SK-N-MC (cell line): ENCODE results near the gene APOB.

Source experiments
- DNase-seq: peaks from one replicate; pipeline ENCODE4 v3.0.0-alpha.2; 2011; ENCODE audit warnings: low read depth, low spot score
- H3K27ac ChIP-seq: fragments of 200-600 bp; sonication (generic); 2 replicates; pipeline ENCODE4 v1.5.1; 2016; ENCODE audit warnings: mixed run types
- H3K36me3 ChIP-seq: fragments of 200-600 bp; sonication (generic); 2 replicates; pipeline ENCODE4 v1.6.1; 2017; ENCODE audit warnings: antibody characterized with exemption, low read length, mixed read lengths; ENCODE audit not compliant: insufficient read depth
- H3K4me3 ChIP-seq: fragments of 200-600 bp; sonication (generic); 2 replicates; pipeline ENCODE4 v1.5.1; 2016
- H3K9ac ChIP-seq: fragments of 200-600 bp; sonication (generic); 2 replicates; pipeline ENCODE4 v1.8.0; 2017; ENCODE audit warnings: mixed run types, mixed read lengths; ENCODE audit not compliant: insufficient read length
- H3K9me3 ChIP-seq: fragments of 200-600 bp; sonication (generic); 2 replicates; pipeline ENCODE4 v1.6.1; 2017; ENCODE audit warnings: low read depth, mild to moderate bottlenecking, antibody characterized with exemption, low read length, moderate library complexity, mixed read lengths
- EZH2 ChIP-seq: fragments of 200-600 bp; sonication (generic); IDR thresholded peaks from one replicate; pipeline ENCODE4 v1.6.1; 2017; ENCODE audit warnings: antibody characterized with exemption
- FOXP2 ChIP-seq: optimal IDR thresholded peaks from 2 replicates; pipeline ENCODE3; 2011; ENCODE audit warnings: mild to moderate bottlenecking, moderate library complexity; ENCODE audit not compliant: insufficient read depth; ENCODE audit errors: extremely low read length, control extremely low read depth
- POLR2AphosphoS5 ChIP-seq: IDR thresholded peaks from 2 replicates; pipeline ENCODE4 v1.6.1; 2012; ENCODE audit warnings: mild to moderate bottlenecking, low read depth, low read length, borderline replicate concordance

APOB gene

GRCh38 chr2:21019000-21019677 lies 24.7 kb downstream of the APOB start:
- Histone ChIP-seq H3K36me3 (no peaks in the 10 kb centered on the region), H3K9ac (no peak overlapping the region), H3K4me3 (no peak overlapping the region), H3K27ac (no peak overlapping the region), H3K9me3 (no peaks in the 10 kb centered on the region)
- DNase-seq, result no peak
- TF ChIP-seq EZH2 (no peak), POLR2AphosphoS5 (no peak), FOXP2 (no peak)

- Histone ChIP-seq H3K9me3 (no peaks in the 10 kb centered on the region), H3K27ac (no peak overlapping the region), H3K9ac (no peak overlapping the region), H3K4me3 (no peak overlapping the region), H3K36me3 (no peaks in the 10 kb centered on the region)
- DNase-seq, result no peak
- no peak for TF ChIP-seq FOXP2
These were observed 25.6 kb downstream of the APOB start for GRCh38 chr2:21018290-21018689.

GRCh38 chr2:21017748-21018276 lies 26.1 kb downstream of the APOB start:
- H3K27ac ChIP-seq, result no peak overlapping the region
- no peaks in the 10 kb centered on the region for H3K9me3 ChIP-seq
- H3K36me3 ChIP-seq, result no peaks in the 10 kb centered on the region
- no peak for DNase-seq
- H3K9ac ChIP-seq, result no peak overlapping the region
- TF ChIP-seq POLR2AphosphoS5 (no peak), EZH2 (no peak), FOXP2 (no peak)
- no peak overlapping the region for H3K4me3 ChIP-seq

- H3K36me3 ChIP-seq, result no peaks in the 10 kb centered on the region
- TF ChIP-seq POLR2AphosphoS5 (no peak), FOXP2 (no peak), EZH2 (no peak)
- H3K9ac ChIP-seq, result no peak overlapping the region
- H3K4me3 ChIP-seq, result no peak overlapping the region
- no peak overlapping the region for H3K27ac ChIP-seq
- no peak for DNase-seq
- no peaks in the 10 kb centered on the region for H3K9me3 ChIP-seq
These were observed 28.6 kb downstream of the APOB start for GRCh38 chr2:21015281-21015645.

DNA sequence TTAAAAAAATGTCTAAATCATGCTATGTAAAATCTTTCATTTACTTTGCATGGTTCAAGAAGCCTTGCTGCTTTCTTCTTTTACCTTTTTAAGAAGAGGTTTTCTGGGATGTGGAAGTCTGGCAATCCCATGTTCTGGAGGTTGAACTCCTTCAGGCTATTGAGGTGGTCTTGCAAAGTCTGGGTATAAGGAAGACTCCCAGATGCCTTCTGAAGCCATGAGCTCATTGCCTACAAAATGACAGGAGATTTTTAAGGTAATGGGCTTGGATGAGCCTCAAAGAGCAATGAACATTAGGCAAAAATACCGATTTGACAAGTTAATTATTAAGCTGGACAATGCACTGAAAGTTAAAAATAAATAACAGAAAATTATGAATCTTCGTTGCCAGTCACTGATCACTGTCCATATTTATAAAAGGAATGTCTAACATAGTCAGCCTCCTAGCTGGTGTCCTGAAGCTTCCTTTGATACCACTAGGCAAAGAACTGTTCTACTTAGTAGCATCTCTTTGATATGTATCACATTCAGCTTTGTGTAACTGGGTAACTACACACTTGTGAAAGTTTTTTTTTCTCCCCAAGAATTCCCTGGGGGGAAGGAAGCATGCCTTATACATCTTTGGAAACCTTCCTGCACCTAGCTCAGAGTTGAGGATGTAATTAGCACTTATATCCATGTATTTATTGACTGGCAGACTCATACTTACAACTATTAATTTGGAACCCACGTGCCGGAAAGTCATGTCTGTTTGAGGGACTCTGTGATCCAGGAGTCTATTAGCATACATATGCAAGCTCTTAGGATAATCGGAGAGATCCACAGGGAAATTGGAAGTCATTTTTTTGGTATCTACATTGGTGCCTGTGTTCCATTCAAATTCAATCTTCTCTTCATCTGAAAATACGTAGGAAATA lies 29.3 kb downstream of the APOB start:
- TF ChIP-seq EZH2 (no peak), POLR2AphosphoS5 (no peak), FOXP2 (no peak)
- no peak overlapping the region for H3K27ac ChIP-seq
- no peak for DNase-seq

DNA sequence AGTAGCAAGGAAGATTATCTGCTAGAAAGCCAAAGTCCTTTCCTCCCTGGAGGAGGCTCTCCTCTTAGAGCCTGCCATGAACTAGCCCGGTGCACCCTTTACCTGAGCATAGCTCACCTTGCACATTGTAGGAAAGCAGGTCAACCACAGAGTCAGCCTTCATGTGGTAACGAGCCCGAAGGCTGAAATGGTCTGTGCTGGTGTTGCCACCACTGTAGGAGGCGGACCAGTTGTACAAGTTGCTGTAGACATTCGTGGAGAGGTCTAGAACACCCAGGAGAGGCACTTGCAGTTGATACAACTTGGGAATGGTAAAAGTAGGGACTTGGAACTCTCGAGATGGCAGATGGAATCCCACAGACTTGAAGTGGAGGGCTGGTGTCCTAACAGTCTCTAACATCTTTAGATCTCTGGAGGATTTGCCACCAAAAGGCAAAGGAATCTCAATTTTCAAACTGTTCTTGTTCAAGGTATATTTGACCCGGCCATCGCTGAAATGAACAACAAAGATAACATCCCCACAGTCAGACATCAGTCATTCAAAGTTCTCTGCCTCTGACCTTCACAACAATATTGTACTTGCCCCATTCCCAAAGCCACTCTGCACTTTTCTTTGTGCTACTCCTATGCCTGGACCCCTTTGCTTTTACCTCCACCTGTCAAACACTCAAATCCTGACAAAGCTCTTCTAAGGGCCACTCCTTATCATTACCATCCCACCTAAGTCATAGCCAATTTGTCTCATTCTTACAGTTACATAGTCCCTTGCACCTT lies 30.6 kb downstream of the APOB start:
- no peaks in the 10 kb centered on the region for H3K9me3 ChIP-seq
- DNase-seq, result no peak
- H3K4me3 ChIP-seq, result no peak overlapping the region
- H3K36me3 ChIP-seq, result no peaks in the 10 kb centered on the region
- H3K27ac ChIP-seq, result no peak overlapping the region
- no peak overlapping the region for H3K9ac ChIP-seq
- TF ChIP-seq EZH2, result no peak
- no peak for TF ChIP-seq POLR2AphosphoS5
- no peak for TF ChIP-seq FOXP2

More for the DNA sequence above, 29.3 kb downstream of the APOB start:
- Histone ChIP-seq H3K36me3 (no peaks in the 10 kb centered on the region), H3K9ac (no peak overlapping the region), H3K4me3 (no peak overlapping the region), H3K9me3 (no peaks in the 10 kb centered on the region)

DNA sequence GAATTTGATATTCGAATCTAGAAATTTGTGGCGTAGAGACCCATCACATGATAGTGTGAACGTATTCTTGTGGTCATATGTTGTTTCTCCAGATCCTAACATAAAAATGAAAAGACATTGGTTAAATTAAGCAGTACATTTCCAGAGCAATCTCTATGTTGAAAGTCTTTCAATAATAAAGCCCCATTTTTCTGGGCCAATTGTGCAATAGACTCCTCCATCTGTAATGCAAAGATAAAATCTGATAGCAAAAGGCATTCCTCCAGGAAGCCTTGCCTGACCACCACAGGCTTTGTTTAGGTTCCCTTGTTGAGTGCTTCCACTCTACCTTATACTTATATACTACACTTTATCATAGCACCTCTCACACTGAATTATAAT lies 31.3 kb downstream of the APOB start:
- DNase-seq, result no peak
- TF ChIP-seq POLR2AphosphoS5 (no peak), FOXP2 (no peak), EZH2 (no peak)
- H3K9ac ChIP-seq, result no peak overlapping the region
- no peak overlapping the region for H3K4me3 ChIP-seq
- H3K27ac ChIP-seq, result no peak overlapping the region
- no peaks in the 10 kb centered on the region for H3K9me3 ChIP-seq
- H3K36me3 ChIP-seq, result no peaks in the 10 kb centered on the region

DNA sequence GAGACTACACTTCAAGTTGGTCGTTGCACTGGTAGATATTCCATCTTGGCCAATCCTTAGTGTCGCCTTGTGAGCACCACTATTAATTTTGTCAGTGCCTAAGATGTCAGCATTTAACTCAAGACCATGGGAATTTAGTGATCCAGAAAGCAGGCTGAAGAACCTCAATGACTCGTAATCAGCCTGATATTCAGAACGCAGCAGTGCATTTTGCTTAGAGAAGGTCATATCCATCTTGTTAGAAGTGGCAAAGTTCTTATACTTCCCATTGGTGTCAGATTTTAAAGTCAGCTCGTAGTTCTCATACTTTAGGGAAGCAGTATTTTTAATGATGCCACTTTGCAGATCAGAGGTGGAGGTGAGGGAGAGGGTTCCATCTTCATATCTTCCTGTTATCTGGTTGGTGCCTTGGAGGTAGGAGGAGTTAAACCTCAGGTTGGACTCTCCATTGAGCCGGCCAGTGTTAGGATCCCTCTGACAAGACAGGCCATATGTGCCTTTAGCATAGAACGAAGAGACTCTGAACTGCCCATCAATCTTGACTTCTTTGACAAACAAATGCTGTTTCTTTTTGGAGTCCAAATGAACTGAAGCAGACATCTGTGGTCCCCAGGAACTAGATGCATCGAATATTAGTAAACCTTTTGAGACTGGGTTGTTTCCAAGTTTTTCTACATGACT lies 31.9 kb downstream of the APOB start:
- no peak overlapping the region for H3K9ac ChIP-seq
- H3K4me3 ChIP-seq, result no peak overlapping the region
- DNase-seq, result no peak
- no peak for TF ChIP-seq FOXP2
- TF ChIP-seq POLR2AphosphoS5, result no peak
- TF ChIP-seq EZH2, result no peak
- no peak overlapping the region for H3K27ac ChIP-seq
- no peaks in the 10 kb centered on the region for H3K36me3 ChIP-seq
- no peaks in the 10 kb centered on the region for H3K9me3 ChIP-seq
